Limb (tissue), 2 donors: Measurements from ENCODE around the gene RORC.

Experiments
- DNase-seq, 2 donors: peaks; one replicate each; pipeline ENCODE4 v3.0.0-alpha.2; 2016; ENCODE audit errors: extremely low spot score in 2 of 2

Gene RORC

DNA sequence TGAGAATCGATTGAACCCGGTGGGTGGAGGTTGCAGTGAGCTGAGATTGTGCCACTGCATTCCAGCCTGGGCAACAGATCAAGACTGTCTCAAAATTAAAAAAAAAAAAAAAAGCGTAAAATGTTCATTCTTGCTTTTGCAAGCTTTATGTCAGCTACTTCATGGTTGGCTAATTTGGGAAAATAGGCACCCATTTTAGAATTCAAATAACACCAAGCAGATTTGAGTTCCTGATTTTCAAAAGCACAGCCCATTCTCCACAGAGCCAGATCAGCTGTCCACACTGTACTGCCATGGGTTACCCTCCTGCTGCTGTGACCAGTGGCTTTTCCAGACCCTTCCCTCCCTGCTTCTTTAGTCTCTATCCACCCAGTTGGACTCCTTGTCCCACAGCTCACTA lies 17.5 kb upstream of the RORC start:
- DNase-seq = no peak

- DNase-seq = no peak
Measured at GRCh38 chr1:151847867-151848596, 16.4 kb upstream of the RORC start.

DNA sequence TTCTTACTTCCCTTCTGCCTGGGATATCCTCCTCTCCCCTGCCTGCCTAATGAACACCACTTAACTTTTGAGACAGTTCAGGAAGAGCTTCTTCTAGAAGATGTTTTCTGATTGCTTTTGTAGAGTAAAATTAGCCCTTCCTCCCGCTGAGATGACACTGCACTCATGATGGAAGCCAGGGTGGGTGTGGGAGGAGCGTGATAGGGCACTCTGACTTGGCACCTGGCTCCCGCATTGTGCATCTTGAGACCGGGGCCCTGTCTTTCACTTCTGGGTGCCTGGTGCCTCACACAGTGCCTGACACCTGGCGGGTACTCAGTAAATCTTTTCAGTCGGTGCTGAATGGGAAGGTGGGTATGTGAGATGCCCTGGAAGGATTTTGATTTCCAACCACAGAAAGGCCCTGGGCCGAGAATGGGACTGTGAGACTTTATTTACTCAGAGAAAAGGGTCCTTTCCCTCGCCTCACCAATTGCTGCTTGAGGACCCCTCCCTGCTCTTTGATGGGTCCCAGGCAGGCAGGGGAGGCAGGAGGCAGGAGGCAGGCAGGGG lies 15.2 kb upstream of the RORC start:
- no peak for DNase-seq

DNA sequence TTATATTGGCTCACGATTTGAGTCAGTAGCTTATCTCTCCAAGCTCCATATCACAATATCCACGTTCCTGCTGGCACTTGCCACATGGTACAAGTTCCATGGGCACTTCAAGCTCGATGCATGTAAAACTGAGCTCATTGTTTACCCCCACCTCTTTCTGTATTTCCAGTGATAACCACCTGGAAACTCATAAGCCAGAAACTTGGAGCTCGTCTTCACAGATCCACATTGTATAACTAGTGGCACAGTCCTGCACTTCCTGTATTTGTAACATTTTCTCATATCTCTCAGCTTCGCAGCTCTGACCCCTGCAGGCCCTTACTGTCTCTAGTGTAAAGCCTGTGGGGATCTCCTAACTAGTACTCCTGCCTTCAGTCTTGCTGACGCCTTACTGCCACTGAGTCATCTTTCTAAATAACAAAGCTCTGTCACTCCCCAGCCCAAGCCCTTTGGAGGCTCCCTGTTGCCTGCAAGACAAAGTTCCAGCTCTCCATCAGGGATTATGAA lies 14.5 kb upstream of the RORC start:
- no peak for DNase-seq

- no peak for DNase-seq
Measured at GRCh38 chr1:151843398-151843797, 11.8 kb upstream of the RORC start.

GRCh38 chr1:151841141-151841540 lies 9.5 kb upstream of the RORC start:
- DNase-seq = no peak

GRCh38 chr1:151840421-151840820 lies 8.8 kb upstream of the RORC start:
- no peak for DNase-seq

- peak in 1 of 2 donors; percentile 80 for DNase-seq
Measured at GRCh38 chr1:151839457-151840403, 8.1 kb upstream of the RORC start, which contains the start of gene C2CD4D. Gene C2CD4D, minus strand, starts transcription at chr1:151839820. Its CDS starts 831 bp downstream, at chr1:151838989.

DNA sequence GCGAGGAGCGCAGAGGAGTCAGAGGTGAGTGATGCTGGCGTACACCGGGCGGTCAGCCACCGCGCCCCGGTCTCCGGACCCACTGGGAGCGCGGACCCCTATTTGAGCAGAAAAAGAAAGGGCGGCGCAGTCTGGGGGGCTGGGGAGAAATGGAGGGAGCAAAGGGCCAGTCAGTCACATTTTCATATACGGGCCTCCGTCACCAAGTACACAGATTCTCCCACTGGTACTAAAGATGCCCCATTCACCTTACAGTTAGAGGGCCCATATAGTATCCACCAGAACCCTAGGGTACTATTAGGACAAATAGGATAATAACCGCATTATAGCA lies 7.4 kb upstream of the RORC start:
- no peak for DNase-seq

DNA sequence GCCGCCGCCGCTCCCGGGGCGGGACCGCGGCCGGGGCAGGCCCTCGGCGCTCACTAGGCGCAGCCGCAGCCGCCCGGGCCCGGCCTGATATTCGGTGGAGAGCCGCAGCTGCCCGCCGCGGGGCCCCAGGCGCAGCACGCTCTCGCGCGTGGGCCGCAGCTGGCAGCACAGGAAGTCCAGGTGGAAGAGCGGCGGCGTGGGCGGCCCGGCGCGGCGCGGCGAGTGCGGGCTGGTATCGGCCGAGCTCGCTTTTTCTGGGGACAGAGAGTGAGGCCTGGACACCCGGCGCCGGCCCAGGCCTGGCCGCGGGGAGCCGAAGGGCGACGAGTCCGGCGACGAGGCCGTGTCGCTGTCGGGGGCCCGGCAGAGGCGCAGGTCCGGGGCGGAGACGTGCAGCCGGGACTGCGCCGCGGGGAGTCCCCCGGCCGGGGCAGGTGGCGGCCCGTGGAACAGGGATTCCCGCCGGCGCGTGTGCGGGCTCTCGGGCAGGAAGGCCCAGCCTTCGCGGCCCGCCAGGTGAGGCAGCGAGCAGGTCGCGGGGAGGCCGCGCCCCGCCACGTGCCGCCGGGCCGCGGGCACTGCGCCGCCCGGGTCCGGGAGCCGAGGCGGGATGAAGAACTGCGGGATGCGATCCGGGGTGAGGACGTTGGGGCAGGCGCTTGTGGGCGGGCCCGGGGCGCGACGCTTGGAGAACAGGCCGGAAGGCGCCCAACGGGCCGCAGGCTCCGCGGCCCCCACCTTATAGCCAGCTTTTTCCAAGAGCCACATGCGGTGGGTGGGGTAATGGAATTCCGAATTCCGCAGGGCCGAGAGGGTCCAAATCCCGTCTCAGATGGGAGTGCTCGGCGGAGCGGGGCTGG lies 6.8 kb upstream of the RORC start:
- DNase-seq = peak in 1 of 2 donors; percentile 58

DNA sequence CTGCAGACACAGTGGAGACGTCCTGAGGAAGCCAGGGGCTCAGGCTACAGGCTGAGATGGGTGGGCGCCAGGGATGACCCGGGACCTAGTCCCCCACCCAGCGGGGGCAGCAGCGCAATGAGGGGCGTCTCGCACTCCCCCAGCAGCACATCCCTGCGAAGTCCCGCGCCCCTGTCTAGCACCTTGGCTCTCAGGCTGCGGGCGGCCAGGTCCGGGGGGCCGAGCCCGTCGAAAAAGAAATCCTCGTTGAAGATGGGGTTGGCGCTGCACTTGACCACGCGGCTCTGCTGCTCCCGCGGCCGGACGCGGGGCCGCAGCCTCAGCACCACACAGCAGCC lies 6.3 kb upstream of the RORC start:
- no peak for DNase-seq

GRCh38 chr1:151837197-151837596 lies 5.6 kb upstream of the RORC start:
- no peak for DNase-seq

DNA sequence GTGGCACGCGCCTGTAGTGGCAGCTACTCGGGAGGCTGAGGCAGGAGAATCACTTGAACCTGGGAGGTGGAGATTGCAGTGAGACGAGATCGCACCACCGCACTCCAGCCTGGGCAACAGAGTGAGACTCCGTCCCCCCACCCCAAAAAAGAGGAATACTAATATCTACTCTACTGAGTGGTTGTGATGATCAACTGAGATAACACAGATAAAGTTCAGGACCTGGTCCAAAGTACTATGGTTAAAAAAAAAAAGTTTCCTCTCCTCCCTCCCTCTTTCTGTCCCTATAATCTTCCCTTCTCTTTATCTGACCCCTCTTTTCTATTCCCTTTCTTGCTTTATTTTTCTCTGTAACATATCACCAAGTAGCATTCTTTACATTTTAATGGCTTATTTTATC lies 4.0 kb upstream of the RORC start:
- DNase-seq = no peak

GRCh38 chr1:151834239-151834638 lies 2.6 kb upstream of the RORC start:
- DNase-seq = no peak

- DNase-seq = no peak
Measured at GRCh38 chr1:151833172-151833900, 1.7 kb upstream of the RORC start.

GRCh38 chr1:151832318-151832980 lies 847 bp upstream of the RORC start:
- no peak for DNase-seq

DNA sequence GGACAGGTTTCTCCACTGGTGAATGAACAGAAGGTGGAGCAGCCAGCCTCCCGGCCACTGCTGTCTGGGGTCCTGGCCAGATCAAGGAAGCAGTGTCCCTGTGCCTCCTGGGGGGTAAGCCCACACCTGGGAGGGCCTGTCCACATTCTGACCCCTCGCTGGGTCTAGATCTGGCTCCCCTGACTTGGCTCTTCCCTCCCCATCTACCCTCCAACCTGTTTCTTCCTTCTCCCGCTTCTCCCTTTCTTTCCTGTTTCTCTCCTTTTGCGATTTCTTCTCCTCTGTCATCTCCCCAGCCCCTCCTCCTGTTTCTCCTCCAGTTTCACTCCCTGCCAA lies 378 bp downstream of the RORC start:
- DNase-seq = no peak

- DNase-seq = no peak
Measured at GRCh38 chr1:151830055-151830454, 1.5 kb downstream of the RORC start.

DNA sequence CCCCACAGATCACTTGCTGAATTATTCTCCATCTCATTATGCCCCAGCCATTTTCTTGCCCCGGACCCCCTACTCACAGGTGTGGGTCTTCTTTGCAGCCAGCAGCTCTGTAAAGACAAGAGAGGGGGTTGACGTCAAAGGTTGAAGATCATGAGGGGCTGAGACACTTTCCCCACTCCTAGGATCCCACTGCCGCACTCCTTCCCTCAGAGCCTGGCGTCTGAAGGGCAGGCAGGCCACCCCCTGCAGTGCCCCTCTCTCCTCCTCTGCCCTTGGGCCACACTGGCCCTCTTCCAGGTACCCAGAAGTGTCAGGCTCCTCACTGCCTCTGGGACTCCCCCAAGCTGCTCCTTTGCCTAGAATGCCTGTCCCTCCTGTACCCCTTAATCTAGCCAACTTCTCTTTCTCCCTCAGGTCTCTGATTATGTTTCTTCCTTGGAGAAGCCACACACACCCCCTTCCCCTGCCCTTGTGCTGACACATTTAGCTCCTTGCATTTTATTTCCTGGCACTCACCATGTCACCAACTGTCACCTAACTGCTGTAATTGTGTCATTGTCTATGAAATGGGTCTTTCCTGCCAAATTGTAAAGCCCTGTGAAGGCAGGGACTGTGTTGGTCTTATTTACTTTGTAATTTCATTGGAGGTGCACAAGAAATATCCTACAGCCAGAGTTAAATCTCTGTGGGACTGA lies 2.1 kb downstream of the RORC start:
- no peak for DNase-seq

GRCh38 chr1:151828921-151829320 lies 2.7 kb downstream of the RORC start:
- DNase-seq = peak in 1 of 2 donors; percentile 63
